ENCODE measurements around the gene XBP1. TPM values are rescaled to one million over a fixed set of nuclear protein-coding genes. Genes with fewer than 3 reads are reported as not detected.

Gene XBP1
- total and polyA plus RNA-seq, 3 donors from 2014 or later, result 48.2 to 63.3 (median 52.5) TPM

- Histone ChIP-seq H3K4me3 (no peak overlapping the region), H3K36me3 (ENCODE audit: low read depth, missing control alignments) (no peaks in the 10 kb centered on the region), H3K4me1 (peaks cover 8% of the 10 kb centered on the region), H3K27me3 (no peaks in the 10 kb centered on the region), H3K27ac (no peak overlapping the region), H3K9me3 (no peaks in the 10 kb centered on the region)
- TF ChIP-seq CTCF (IDR thresholded peaks at IDR 0.05) (no peak), POLR2A (IDR thresholded peaks at IDR 0.05) (no peak)
- DNase-seq, result no peak
- whole genome bisulfite sequencing, 2 donors, result 92 to 100% methylated on average over 1 of the region's 1 CpG
- intact Hi-C loops (cut with DNase I; ENCODE audit: low total_unique reads), result loop anchor here (10.0 kb wide), 1 partner anchor 228 kb away; no protein-coding TSS in a partner anchor
Measured at GRCh38 chr22:28832731-28833130, 32.4 kb upstream of the XBP1 start.

GRCh38 chr22:28831140-28832072, 31.0 kb upstream of the XBP1 start:
- intact Hi-C loops (cut with DNase I; ENCODE audit: low total_unique reads), result loop anchor here (10.0 kb wide), 1 partner anchor 227 kb away; no protein-coding TSS in a partner anchor
- peaks cover 8% of the 10 kb centered on the region for H3K4me1 ChIP-seq
- TF ChIP-seq POLR2A (IDR thresholded peaks at IDR 0.05), result no peak
- no peak for TF ChIP-seq CTCF (IDR thresholded peaks at IDR 0.05)

GRCh38 chr22:28830441-28830840, 30.1 kb upstream of the XBP1 start:
- no peak for DNase-seq
- Histone ChIP-seq H3K27me3 (no peaks in the 10 kb centered on the region), H3K4me3 (no peak overlapping the region), H3K9me3 (no peaks in the 10 kb centered on the region), H3K4me1 (peaks cover 8% of the 10 kb centered on the region), H3K27ac (no peak overlapping the region), H3K36me3 (ENCODE audit: low read depth, missing control alignments) (no peaks in the 10 kb centered on the region)
- TF ChIP-seq POLR2A (IDR thresholded peaks at IDR 0.05) (no peak), CTCF (IDR thresholded peaks at IDR 0.05) (no peak)
- intact Hi-C loops (cut with DNase I; ENCODE audit: low total_unique reads), result loop anchor here (10.0 kb wide), 1 partner anchor 226 kb away; no protein-coding TSS in a partner anchor
- WGBS, 2 donors, result 95 to 97% methylated on average over 3 of the region's 3 CpGs

More at GRCh38 chr22:28831140-28832072, 31.0 kb upstream of the XBP1 start:
- no peaks in the 10 kb centered on the region for H3K27me3 ChIP-seq
- H3K9me3 ChIP-seq, result no peaks in the 10 kb centered on the region
- WGBS, 2 donors, result 81 to 85% methylated on average over 6 to 7 of the region's 7 CpGs
- H3K36me3 ChIP-seq (ENCODE audit: low read depth, missing control alignments), result no peaks in the 10 kb centered on the region
- no peak overlapping the region for H3K4me3 ChIP-seq
- no peak overlapping the region for H3K27ac ChIP-seq
- no peak for DNase-seq

- Histone ChIP-seq H3K4me3 (no peak overlapping the region), H3K9me3 (no peaks in the 10 kb centered on the region), H3K27ac (no peak overlapping the region), H3K36me3 (ENCODE audit: low read depth, missing control alignments) (no peaks in the 10 kb centered on the region), H3K27me3 (no peaks in the 10 kb centered on the region), H3K4me1 (peaks cover 8% of the 10 kb centered on the region)
- intact Hi-C loops (cut with DNase I; ENCODE audit: low total_unique reads), result loop anchor here (10.0 kb wide), 1 partner anchor 225 kb away; no protein-coding TSS in a partner anchor
- TF ChIP-seq POLR2A (IDR thresholded peaks at IDR 0.05), result no peak
- peak; percentile 90 to 96 (median 96) for TF ChIP-seq CTCF (IDR thresholded peaks at IDR 0.05)
- DNase-seq, result peak; percentile 88
- WGBS, 2 donors, result 44 to 45% methylated on average over 12 of the region's 12 CpGs
Measured at GRCh38 chr22:28829358-28830181, 29.2 kb upstream of the XBP1 start.

Measured in testis (tissue), 3 donors.